Suprapubic skin (tissue), 4 donors: ENCODE data around the gene NR2C1. TPM values are rescaled to one million over a fixed set of nuclear protein-coding genes. Genes with fewer than 3 reads are reported as not detected.

Experiments used
- DNase-seq, 2 donors: peaks; one replicate each; pipeline ENCODE4 v3.0.0-alpha.2; 2019; ENCODE audit warnings: low spot score in 2 of 2
- H3K27ac ChIP-seq: fragments of 200-600 bp; sonication (generic); one replicate; pipeline ENCODE4 v1.5.1; 2019
- H3K27me3 ChIP-seq: fragments of 200-600 bp; sonication (generic); one replicate; pipeline ENCODE4 v1.5.1; 2019
- H3K36me3 ChIP-seq: fragments of 200-600 bp; sonication (generic); one replicate; pipeline ENCODE4 v1.5.1; 2019
- H3K4me1 ChIP-seq: fragments of 200-600 bp; sonication (generic); one replicate; pipeline ENCODE4 v1.5.1; 2019
- H3K4me3 ChIP-seq: fragments of 200-600 bp; sonication (generic); one replicate; pipeline ENCODE4 v1.5.1; 2019; ENCODE audit warnings: mild to moderate bottlenecking
- H3K9me3 ChIP-seq: fragments of 200-600 bp; sonication (generic); one replicate; pipeline ENCODE4 v1.5.1; 2019
- CTCF ChIP-seq, 2 donors: fragments of 200-600 bp in 1 of 2; fragments of 450-650 bp in 1 of 2; sonication (generic) in 1 of 2; IDR thresholded peaks; one replicate each; pipeline ENCODE4 v1.5.1; 2016 to 2019; ENCODE audit warnings: antibody characterized with exemption in 2 of 2, mild to moderate bottlenecking in 1 of 2, moderate library complexity in 1 of 2
- EP300 ChIP-seq: sonication (generic); formaldehyde crosslinking; IDR thresholded peaks from one replicate; pipeline ENCODE4 v1.6.1; 2017; ENCODE audit warnings: antibody characterized with exemption
- POLR2A ChIP-seq, 2 donors: fragments of 450-650 bp; IDR thresholded peaks; one replicate each; pipeline ENCODE4 v1.6.1; 2017; ENCODE audit warnings: antibody characterized with exemption in 2 of 2, mild to moderate bottlenecking in 2 of 2, moderate library complexity in 2 of 2
- POLR2AphosphoS5 ChIP-seq, 3 donors: sonication (generic); formaldehyde crosslinking; IDR thresholded peaks; one replicate each; pipeline ENCODE4 v1.6.1; 2017; ENCODE audit warnings: antibody characterized with exemption in 3 of 3
- WGBS: methylation state at CpG from one replicate; pipeline ENCODE4 v1.1.5; 2018; 5-methylcytosine and 5-hydroxymethylcytosine counted together
- total RNA-seq, 4 donors: library from RNA; depleted of rRNA; stranded (reverse); fragments of >200 nt; gene quantifications; one replicate each; pipeline ENCODE4 v1.1.0, GENCODE V29; 2016

NR2C1 gene
- total RNA-seq, 4 donors from 2014 or later, result 24.1 to 81.1 (median 29.4) TPM

GRCh38 chr12:95057424-95057823 is 16.0 kb downstream of the NR2C1 start:
- H3K27me3 ChIP-seq, result no peaks in the 10 kb centered on the region
- H3K4me1 ChIP-seq, result no peaks in the 10 kb centered on the region
- H3K27ac ChIP-seq, result no peak overlapping the region
- TF ChIP-seq CTCF (IDR thresholded peaks at IDR 0.05) (no peak), POLR2A (IDR thresholded peaks at IDR 0.05) (no peak), POLR2AphosphoS5 (IDR thresholded peaks at IDR 0.05) (no peak), EP300 (no peak)
- H3K9me3 ChIP-seq, result no peaks in the 10 kb centered on the region
- no peak overlapping the region for H3K4me3 ChIP-seq
- peaks cover 90% of the 10 kb centered on the region for H3K36me3 ChIP-seq
- no peak for DNase-seq
- WGBS, result 94% methylated on average over 3 of the region's 3 CpGs

GRCh38 chr12:95055057-95055456 is 18.4 kb downstream of the NR2C1 start:
- no peak for DNase-seq
- H3K36me3 ChIP-seq, result peaks cover 83% of the 10 kb centered on the region
- WGBS, result 92% methylated on average over 2 of the region's 2 CpGs

GRCh38 chr12:95054206-95054605 is 19.2 kb downstream of the NR2C1 start:
- Histone ChIP-seq H3K27ac (no peak overlapping the region), H3K9me3 (no peaks in the 10 kb centered on the region), H3K4me3 (no peak overlapping the region), H3K4me1 (no peaks in the 10 kb centered on the region), H3K27me3 (no peaks in the 10 kb centered on the region), H3K36me3 (peaks cover 81% of the 10 kb centered on the region)
- 83% methylated on average over 2 of the region's 2 CpGs for WGBS
- TF ChIP-seq POLR2AphosphoS5 (IDR thresholded peaks at IDR 0.05), result no peak
- TF ChIP-seq CTCF (IDR thresholded peaks at IDR 0.05), result no peak
- TF ChIP-seq EP300, result no peak
- TF ChIP-seq POLR2A (IDR thresholded peaks at IDR 0.05), result no peak
- no peak for DNase-seq

More at GRCh38 chr12:95055057-95055456, 18.4 kb downstream of the NR2C1 start:
- H3K9me3 ChIP-seq, result no peaks in the 10 kb centered on the region
- H3K4me3 ChIP-seq, result no peak overlapping the region
- no peak overlapping the region for H3K27ac ChIP-seq
- no peaks in the 10 kb centered on the region for H3K4me1 ChIP-seq
- TF ChIP-seq POLR2A (IDR thresholded peaks at IDR 0.05) (no peak), EP300 (no peak), POLR2AphosphoS5 (IDR thresholded peaks at IDR 0.05) (no peak), CTCF (IDR thresholded peaks at IDR 0.05) (no peak)
- no peaks in the 10 kb centered on the region for H3K27me3 ChIP-seq

- no peaks in the 10 kb centered on the region for H3K9me3 ChIP-seq
- H3K27me3 ChIP-seq, result no peaks in the 10 kb centered on the region
- H3K4me1 ChIP-seq, result no peaks in the 10 kb centered on the region
- TF ChIP-seq POLR2A (IDR thresholded peaks at IDR 0.05) (no peak), CTCF (IDR thresholded peaks at IDR 0.05) (no peak), POLR2AphosphoS5 (IDR thresholded peaks at IDR 0.05) (no peak), EP300 (no peak)
- H3K36me3 ChIP-seq, result peaks cover 80% of the 10 kb centered on the region
- DNase-seq, result no peak
- H3K27ac ChIP-seq, result no peak overlapping the region
- 89% methylated on average over 4 of the region's 4 CpGs for WGBS
- no peak overlapping the region for H3K4me3 ChIP-seq
These were observed 22.2 kb downstream of the NR2C1 start for GRCh38 chr12:95051241-95051640.

- no peaks in the 10 kb centered on the region for H3K4me1 ChIP-seq
- H3K27me3 ChIP-seq, result no peaks in the 10 kb centered on the region
- 85% methylated on average over 2 of the region's 2 CpGs for WGBS
- H3K27ac ChIP-seq, result no peak overlapping the region
- no peak for TF ChIP-seq POLR2A (IDR thresholded peaks at IDR 0.05)
- no peak for TF ChIP-seq CTCF (IDR thresholded peaks at IDR 0.05)
- TF ChIP-seq EP300, result no peak
- no peak for TF ChIP-seq POLR2AphosphoS5 (IDR thresholded peaks at IDR 0.05)
- H3K9me3 ChIP-seq, result no peaks in the 10 kb centered on the region
- no peak overlapping the region for H3K4me3 ChIP-seq
- peaks cover 45% of the 10 kb centered on the region for H3K36me3 ChIP-seq
- no peak for DNase-seq
These were observed 35.5 kb downstream of the NR2C1 start for GRCh38 chr12:95037906-95038305.
